Measurements from ENCODE around the gene HBS1L. TPM values are rescaled to one million over a fixed set of nuclear protein-coding genes. Genes with fewer than 3 reads are reported as not detected.
A peak's percentile ranks its signal among the peaks of the same experiment; 100 is the strongest.

HBS1L gene
- total RNA-seq, 3 donors from 2014 or later, result 72.8 to 92.3 (median 85.3) TPM

DNA sequence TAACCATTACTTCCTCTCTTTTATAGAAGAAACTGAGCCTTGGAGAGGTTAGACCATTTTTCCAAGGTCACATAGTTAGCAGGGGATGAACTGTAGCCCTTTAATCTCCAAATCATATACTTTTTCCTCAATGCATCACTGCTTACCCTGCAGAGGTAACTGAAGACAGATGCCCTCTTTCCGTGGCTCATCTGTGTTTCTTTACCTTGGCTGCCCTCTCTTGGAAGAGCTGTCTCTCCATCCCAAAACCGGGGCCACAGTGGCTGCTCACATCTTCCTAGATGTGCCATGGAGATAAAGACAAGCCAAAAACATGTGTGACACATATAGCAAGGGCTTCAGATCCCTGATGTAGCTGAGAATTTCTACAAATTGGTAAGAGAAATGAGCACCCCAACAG, 104.1 kb downstream of the HBS1L start:
- ATAC-seq, result no peak
- Mint-ChIP-seq H3K4me1 (ENCODE audit: low read depth) (peaks cover 1% of the 10 kb centered on the region), H3K36me3 (ENCODE audit: insufficient read depth) (no peaks in the 10 kb centered on the region), H3K9me3 (no peaks in the 10 kb centered on the region), H3K4me3 (no peak overlapping the region), H3K27me3 (ENCODE audit: low read depth) (no peaks in the 10 kb centered on the region)
- no peak for DNase-seq

DNA sequence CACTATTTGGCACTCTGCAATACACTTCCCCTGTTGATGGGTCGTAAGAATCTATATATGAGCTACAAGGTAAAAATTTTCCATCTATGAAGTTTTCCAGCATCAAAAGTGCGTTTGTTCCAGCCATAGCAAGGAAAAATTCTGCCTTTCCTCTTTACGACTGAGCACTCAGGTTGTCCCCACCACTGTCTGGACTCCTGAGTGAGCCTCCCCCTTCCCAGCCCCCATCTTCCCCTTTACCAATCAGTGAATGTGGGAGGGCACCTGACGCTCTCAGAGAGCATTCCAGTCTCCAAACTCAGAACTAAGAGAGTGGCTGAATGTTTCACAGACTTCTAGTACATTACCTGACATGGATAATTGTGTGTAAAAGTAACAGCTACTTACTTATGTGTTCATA, 104.7 kb downstream of the HBS1L start, which contains the start of gene ALDH8A1:
Gene ALDH8A1 (minus strand): TSS at position 175 of the 400 bp plus-strand sequence. CDS start 48 bp downstream, at position 127.
- H3K4me1 Mint-ChIP-seq (ENCODE audit: low read depth), result no peaks in the 10 kb centered on the region

DNA sequence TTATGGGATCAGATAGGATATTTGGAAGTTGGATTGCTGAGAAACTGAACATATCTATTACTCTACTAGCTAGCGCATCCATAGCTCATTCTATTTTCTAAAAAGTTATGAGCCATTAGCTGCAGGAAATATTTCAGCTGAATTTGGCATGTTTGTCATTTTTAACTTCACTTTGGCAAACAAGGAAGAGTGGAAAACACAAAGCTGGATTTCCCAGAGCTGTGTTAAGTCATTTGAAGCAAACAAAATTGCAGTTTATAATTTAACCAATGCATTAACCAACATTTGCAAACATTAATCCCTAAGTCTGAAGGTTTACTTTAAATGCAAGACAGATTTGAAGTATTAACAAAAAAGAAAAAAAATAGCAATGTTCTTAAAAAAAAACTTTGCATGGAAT, 105.9 kb downstream of the HBS1L start:
- ATAC-seq, result no peak

More for the DNA sequence above, 104.7 kb downstream of the HBS1L start, which contains the start of gene ALDH8A1:
- ATAC-seq, result no peak
- no peaks in the 10 kb centered on the region for H3K27me3 Mint-ChIP-seq (ENCODE audit: low read depth)
- no peak for DNase-seq
- no peaks in the 10 kb centered on the region for H3K36me3 Mint-ChIP-seq (ENCODE audit: insufficient read depth)
- H3K4me3 Mint-ChIP-seq, result no peak within 1 kb of the TSS
- no peaks in the 10 kb centered on the region for H3K9me3 Mint-ChIP-seq

DNA sequence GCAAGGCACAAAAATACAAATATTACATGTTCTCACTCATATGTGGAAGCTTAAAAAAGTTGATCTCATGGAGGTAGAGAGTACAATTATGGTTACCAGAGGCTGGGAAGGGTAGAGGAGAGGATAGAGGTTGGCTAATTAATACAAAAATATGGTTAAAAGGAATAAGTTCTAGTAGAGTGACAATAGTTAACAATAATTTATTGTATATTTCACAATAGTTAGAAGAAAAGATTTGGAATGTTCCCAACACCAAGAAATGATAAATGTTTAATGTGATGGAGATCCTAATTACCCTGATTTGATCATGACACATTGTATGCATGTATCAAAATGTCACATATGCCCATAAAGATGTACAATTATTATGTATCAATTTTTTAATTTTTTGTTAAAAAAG, 106.5 kb downstream of the HBS1L start:
- no peak for DNase-seq
- H3K4me1 Mint-ChIP-seq (ENCODE audit: low read depth), result no peaks in the 10 kb centered on the region
- no peaks in the 10 kb centered on the region for H3K27me3 Mint-ChIP-seq (ENCODE audit: low read depth)
- H3K9me3 Mint-ChIP-seq, result no peaks in the 10 kb centered on the region
- no peak for ATAC-seq
- H3K36me3 Mint-ChIP-seq (ENCODE audit: insufficient read depth), result no peaks in the 10 kb centered on the region
- no peak overlapping the region for H3K4me3 Mint-ChIP-seq

More for the DNA sequence above, 105.9 kb downstream of the HBS1L start:
- H3K27me3 Mint-ChIP-seq (ENCODE audit: low read depth), result no peaks in the 10 kb centered on the region
- no peaks in the 10 kb centered on the region for H3K4me1 Mint-ChIP-seq (ENCODE audit: low read depth)
- H3K9me3 Mint-ChIP-seq, result no peaks in the 10 kb centered on the region
- H3K4me3 Mint-ChIP-seq, result no peak overlapping the region
- no peaks in the 10 kb centered on the region for H3K36me3 Mint-ChIP-seq (ENCODE audit: insufficient read depth)
- no peak for DNase-seq

DNA sequence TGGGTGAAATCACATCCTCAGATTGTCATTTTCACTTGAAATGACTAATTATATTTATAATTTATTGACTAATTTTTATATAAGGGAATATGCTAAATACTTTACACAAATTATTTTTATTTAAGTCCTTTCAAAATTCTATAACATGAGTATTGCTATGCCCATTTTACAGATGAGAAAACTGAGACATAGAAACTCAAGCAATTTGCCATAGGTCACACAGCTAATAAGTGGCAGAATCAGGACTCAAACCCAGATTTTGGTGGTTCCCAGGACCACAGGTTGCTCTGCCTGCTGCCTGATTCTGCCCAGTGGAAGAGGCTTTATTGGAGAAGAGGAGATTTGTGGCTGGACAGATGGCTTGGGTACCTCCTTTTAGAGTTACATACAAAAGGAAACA, 109.6 kb downstream of the HBS1L start:
- no peak for ATAC-seq

DNA sequence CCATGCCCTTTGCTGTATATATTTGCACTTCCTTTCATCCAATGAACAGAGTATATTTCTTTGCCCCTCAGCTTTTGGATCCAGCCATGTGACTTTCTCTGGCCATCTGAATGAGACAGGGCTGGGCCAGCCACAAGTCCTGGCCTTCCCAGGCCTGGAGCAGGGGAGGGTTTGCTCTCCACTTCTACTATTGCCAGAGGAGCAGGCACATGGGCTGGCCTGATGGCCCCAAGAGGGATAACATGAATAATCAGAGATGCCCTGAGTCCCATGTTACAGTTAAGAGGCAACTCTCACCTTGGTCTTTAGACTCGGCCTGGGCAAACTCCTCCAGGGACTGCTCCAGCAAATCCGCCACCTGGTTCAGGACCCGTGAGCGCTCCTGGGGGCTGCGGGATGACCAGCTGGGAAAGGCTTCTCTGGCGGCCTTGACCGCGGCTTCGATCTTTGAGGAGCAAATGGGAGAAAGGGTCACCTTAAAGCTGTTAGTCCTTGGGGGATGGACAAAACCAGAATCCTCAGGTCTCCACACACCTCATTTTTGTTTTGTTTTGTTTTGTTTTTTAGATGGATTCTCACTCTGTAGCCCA, 111.0 kb downstream of the HBS1L start:
- ATAC-seq (no peak), DNase-seq (no peak)
- Mint-ChIP-seq H3K36me3 (ENCODE audit: insufficient read depth) (no peaks in the 10 kb centered on the region), H3K4me3 (no peak overlapping the region), H3K4me1 (ENCODE audit: low read depth) (peaks cover 8% of the 10 kb centered on the region), H3K27me3 (ENCODE audit: low read depth) (no peaks in the 10 kb centered on the region), H3K9me3 (no peaks in the 10 kb centered on the region)

More for the DNA sequence above, 109.6 kb downstream of the HBS1L start:
- Mint-ChIP-seq H3K4me3 (no peak overlapping the region), H3K4me1 (ENCODE audit: low read depth) (no peaks in the 10 kb centered on the region), H3K27me3 (ENCODE audit: low read depth) (no peaks in the 10 kb centered on the region), H3K9me3 (no peaks in the 10 kb centered on the region), H3K36me3 (ENCODE audit: insufficient read depth) (no peaks in the 10 kb centered on the region)
- DNase-seq, result no peak

DNA sequence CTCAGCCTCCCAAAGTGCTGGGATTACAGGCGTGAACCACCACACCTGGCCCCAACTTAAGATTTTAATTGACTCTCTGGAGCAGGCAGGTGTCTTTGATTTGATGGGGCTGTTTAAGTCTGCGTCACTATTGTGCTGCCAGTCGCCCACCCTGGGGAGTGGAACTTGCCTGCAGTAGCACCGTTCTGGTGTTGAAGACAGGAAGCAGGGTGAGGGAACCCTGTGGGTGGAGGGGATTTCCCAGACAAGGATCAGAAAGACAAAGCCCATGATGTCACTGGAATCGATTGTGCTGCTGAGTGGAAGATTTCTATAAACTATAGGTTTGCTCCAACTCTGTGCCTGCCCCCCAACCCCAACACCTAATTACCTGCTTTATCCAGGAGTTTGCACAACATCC, 115.7 kb downstream of the HBS1L start:
- peaks cover 12% of the 10 kb centered on the region for H3K4me1 Mint-ChIP-seq (ENCODE audit: low read depth)
- H3K27me3 Mint-ChIP-seq (ENCODE audit: low read depth), result no peaks in the 10 kb centered on the region
- ATAC-seq, result peak; percentile 96
- peaks cover 1% of the 10 kb centered on the region for H3K36me3 Mint-ChIP-seq (ENCODE audit: insufficient read depth)
- no peaks in the 10 kb centered on the region for H3K9me3 Mint-ChIP-seq
- peak; percentile 50 for DNase-seq
- no peak overlapping the region for H3K4me3 Mint-ChIP-seq

DNA sequence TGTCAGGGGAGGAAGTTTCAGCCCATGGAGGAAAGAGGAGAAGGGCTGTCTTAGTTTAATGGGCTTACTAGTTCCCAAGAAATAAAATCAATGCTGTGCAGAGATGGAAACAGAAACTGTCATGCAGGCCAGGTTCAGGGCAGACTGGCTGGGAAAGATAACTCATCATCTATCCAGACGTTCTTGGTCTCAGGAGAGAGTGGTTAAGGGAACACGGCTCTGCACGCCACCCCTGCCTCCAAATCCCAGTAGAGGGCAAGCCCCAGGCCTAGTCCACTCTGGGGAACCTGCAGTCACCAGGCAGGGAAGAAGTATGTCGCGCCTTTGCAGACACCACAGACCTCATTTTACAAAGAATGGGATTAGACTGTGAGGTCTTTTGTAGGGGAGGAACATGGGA, 117.2 kb downstream of the HBS1L start:
- ATAC-seq (no peak), DNase-seq (no peak)
- Mint-ChIP-seq H3K4me1 (ENCODE audit: low read depth) (peaks cover 12% of the 10 kb centered on the region), H3K9me3 (no peaks in the 10 kb centered on the region), H3K27me3 (ENCODE audit: low read depth) (no peaks in the 10 kb centered on the region), H3K4me3 (no peak overlapping the region), H3K36me3 (ENCODE audit: insufficient read depth) (peaks cover 1% of the 10 kb centered on the region)

DNA sequence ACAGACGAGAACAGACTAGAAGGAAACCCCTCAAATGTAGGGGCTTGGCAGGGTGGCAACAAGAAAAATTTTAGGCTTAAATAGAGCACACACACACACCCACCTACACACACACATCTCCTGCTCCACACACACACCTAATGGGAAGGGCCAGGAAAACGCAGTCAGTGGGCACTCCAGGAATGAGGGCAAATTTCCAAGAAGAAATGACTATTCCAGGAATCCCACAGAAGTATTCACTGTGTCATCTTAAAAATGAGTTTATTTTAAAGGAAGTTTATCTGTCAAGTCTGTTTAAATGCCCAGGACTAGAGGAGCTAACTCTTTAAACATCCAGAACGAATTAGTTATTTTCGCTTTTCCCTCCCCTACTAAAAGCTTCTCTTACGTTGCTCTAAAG, 117.7 kb downstream of the HBS1L start:
- no peak overlapping the region for H3K4me3 Mint-ChIP-seq
- ATAC-seq (no peak), DNase-seq (no peak)
- H3K36me3 Mint-ChIP-seq (ENCODE audit: insufficient read depth), result peaks cover 6% of the 10 kb centered on the region
- peaks cover 12% of the 10 kb centered on the region for H3K4me1 Mint-ChIP-seq (ENCODE audit: low read depth)
- no peaks in the 10 kb centered on the region for H3K9me3 Mint-ChIP-seq
- H3K27me3 Mint-ChIP-seq (ENCODE audit: low read depth), result no peaks in the 10 kb centered on the region

DNA sequence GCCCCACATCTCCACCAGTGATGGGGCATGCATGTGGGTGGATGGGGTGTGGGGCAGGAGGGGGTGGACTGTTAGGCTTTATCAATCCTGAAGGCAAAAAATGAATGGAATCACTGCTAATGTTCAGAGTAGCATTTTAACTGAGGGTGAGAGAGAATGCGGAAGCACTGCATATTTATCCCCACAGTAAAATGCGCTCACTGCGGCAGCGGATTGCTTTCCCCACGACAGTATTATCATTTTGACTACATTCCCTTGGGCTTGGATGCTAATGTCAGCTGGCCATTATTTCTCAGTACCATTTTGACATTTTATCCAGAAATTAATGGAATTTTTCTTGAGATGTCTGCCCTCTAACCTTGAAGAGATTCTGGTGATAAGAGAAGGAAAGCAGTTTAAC, 118.1 kb downstream of the HBS1L start:
- no peak overlapping the region for H3K4me3 Mint-ChIP-seq
- no peaks in the 10 kb centered on the region for H3K9me3 Mint-ChIP-seq
- peaks cover 12% of the 10 kb centered on the region for H3K4me1 Mint-ChIP-seq (ENCODE audit: low read depth)
- ATAC-seq (no peak), DNase-seq (no peak)
- peaks cover 7% of the 10 kb centered on the region for H3K36me3 Mint-ChIP-seq (ENCODE audit: insufficient read depth)
- H3K27me3 Mint-ChIP-seq (ENCODE audit: low read depth), result no peaks in the 10 kb centered on the region

DNA sequence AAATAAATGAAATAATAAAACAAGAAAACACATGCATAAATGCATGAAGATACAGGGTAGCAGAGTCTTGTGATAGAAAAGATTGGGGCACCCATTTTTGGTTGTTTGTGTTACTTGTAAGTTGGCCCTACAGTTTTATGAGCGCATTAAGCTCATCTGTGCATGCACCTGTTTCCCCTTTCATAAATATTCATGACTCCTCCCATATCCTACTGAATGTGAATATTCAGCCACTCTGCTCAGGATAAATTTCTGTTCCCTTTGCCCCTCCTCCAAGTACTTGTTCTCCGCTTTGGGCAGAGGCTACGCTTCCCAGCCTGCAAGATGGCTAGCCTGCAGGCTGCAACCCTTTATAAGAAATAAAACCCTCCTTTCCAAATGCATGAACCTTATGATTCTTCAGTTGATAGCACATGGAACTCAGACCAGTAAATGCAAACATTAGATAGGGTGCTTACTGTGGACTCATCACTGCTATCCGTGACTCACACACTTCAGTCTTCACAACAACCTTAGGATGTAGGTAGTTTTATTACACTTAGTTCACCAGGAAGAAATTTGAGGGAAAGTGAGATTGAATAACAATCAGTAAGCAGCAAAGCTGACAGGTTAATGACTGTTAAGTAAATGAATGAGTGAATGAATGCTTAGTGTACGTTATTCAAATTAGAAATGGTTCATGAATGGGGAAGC, 119.7 kb downstream of the HBS1L start:
- ATAC-seq (no peak), DNase-seq (no peak)
- Mint-ChIP-seq H3K4me3 (no peak overlapping the region), H3K27me3 (ENCODE audit: low read depth) (no peaks in the 10 kb centered on the region), H3K4me1 (ENCODE audit: low read depth) (peaks cover 12% of the 10 kb centered on the region), H3K9me3 (no peaks in the 10 kb centered on the region), H3K36me3 (ENCODE audit: insufficient read depth) (peaks cover 7% of the 10 kb centered on the region)

DNA sequence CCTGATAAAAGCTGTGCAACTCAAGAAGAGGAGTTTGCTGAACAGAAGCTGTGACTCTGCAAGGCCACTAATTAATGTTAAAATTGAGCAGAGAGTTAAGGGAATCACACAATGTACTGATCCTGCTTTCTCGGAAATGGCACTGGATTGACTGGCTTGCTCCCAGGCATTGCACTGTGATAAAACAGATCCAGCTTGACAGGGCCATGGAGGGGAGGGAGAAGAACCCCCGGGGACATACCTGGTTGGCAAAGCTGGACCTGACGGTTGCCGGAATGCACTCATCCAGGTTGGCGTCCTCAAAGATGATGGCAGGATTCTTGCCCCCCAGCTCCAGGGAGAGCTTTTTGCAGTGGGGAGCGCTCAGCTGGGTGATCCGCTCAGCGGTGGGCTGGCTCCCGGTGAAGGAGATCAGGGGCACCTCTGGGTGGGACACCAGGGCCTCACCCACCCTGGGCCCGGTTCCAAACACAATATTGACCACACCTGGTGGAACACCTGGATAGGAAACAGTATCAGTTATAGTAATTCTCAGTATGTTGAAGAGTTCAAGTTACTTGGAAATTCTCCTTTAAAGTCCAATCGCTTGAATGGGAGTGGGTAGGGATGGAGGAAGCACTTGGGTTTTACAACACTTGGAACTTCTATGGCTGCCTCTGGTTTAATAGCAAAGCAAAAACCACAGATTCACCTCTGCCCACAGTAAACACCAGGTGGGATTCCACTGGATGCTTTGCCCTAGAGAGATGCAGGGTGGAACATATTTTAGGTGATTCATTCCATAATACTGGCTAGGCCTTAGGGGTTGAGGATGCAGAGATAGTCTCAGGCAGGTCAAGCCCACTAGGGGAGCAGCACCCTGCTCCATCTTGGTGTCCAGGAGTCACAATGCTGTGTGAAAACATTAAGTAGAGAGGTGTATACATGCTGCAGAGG, 121.8 kb downstream of the HBS1L start:
- Mint-ChIP-seq H3K27me3 (ENCODE audit: low read depth) (no peaks in the 10 kb centered on the region), H3K4me3 (no peak overlapping the region), H3K9me3 (no peaks in the 10 kb centered on the region), H3K36me3 (ENCODE audit: insufficient read depth) (peaks cover 7% of the 10 kb centered on the region), H3K4me1 (ENCODE audit: low read depth) (peaks cover under 1% of the 10 kb centered on the region)
- no peak for ATAC-seq
- DNase-seq, result no peak

DNA sequence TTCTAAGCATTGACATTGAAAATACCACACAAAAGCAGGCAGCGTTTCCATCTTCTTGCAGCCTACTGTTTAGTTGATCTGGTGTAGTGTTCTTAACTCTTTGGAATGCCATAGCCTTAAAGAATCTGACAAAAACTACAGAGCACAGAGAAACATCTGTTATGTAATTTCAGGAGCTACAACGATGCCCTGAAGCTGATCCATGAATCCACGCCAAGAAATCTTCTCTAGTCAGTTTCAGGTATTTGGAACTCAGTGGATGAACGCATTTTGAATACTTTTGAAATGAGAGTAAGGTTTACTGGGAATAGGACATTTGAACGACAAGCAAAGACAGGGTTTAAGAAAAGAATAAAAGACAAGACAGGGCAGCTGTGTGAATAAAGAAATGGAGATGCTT, 122.5 kb downstream of the HBS1L start:
- no peak overlapping the region for H3K4me3 Mint-ChIP-seq
- DNase-seq (no peak), ATAC-seq (no peak)
- no peaks in the 10 kb centered on the region for H3K27me3 Mint-ChIP-seq (ENCODE audit: low read depth)
- H3K9me3 Mint-ChIP-seq, result no peaks in the 10 kb centered on the region
- H3K4me1 Mint-ChIP-seq (ENCODE audit: low read depth), result no peaks in the 10 kb centered on the region
- peaks cover 7% of the 10 kb centered on the region for H3K36me3 Mint-ChIP-seq (ENCODE audit: insufficient read depth)

DNA sequence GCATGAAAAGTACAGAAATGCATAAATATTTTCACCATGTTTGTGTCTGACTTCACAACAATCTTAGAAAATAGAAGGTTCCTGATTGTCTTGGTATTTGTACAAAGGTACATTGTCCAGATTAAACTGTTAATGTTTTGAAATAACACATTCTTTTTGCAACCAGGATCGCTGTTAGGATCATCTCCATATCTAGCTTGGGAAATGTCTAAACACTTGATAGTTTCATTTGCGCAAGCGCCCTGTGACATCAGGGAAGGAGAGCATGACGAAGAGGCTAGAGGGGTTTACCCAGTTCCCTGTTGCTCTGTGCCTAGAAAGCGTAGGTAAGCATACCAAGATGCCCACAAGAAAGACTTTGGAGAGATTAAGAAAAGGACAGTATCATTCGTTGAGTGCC, 124.2 kb downstream of the HBS1L start:
- ATAC-seq (no peak), DNase-seq (no peak)
- Mint-ChIP-seq H3K4me1 (ENCODE audit: low read depth) (no peaks in the 10 kb centered on the region), H3K36me3 (ENCODE audit: insufficient read depth) (peaks cover 9% of the 10 kb centered on the region), H3K27me3 (ENCODE audit: low read depth) (no peaks in the 10 kb centered on the region), H3K9me3 (no peaks in the 10 kb centered on the region), H3K4me3 (no peak overlapping the region)

Data from activated T-cell treated with anti-CD3 and anti-CD28 coated beads, Interleukin-2, amount 50 U/mL, for 4 hours (primary cell).